ENCODE results near the gene SERPINE2. TPM values are rescaled to one million over a fixed set of nuclear protein-coding genes. Genes with fewer than 3 reads are reported as not detected.
"Not testable (repeated sequence)": the region's sequence is repeated elsewhere in the genome, so short reads cannot be mapped to it uniquely, and the experiment has no call there.

SERPINE2 gene
- total RNA-seq, 1 donor from 2014 or later: 32.5 TPM

DNA sequence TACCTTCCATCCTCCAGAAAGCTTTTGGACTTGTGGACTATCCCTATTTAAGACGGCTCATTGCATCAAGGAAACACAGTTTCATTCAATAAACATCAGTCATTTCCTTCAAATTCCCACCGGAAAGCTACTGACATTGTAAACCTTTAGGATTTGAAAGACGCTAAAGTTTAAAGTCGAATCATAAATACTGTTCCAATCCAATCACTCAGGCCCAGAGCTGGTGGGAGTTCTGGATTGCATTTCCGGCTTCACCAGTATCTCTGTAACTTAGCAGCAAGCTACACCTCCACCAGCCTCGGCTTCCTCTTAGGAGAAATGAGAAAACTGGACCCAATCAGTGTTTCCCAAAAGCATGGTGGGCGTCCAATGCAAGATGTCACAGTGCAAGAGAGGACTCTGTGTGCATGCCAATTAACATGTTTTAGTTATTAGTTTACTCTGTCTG lies 95.5 kb downstream of the SERPINE2 start:
- DNase-seq (ENCODE audit: low spot score): no peak

DNA sequence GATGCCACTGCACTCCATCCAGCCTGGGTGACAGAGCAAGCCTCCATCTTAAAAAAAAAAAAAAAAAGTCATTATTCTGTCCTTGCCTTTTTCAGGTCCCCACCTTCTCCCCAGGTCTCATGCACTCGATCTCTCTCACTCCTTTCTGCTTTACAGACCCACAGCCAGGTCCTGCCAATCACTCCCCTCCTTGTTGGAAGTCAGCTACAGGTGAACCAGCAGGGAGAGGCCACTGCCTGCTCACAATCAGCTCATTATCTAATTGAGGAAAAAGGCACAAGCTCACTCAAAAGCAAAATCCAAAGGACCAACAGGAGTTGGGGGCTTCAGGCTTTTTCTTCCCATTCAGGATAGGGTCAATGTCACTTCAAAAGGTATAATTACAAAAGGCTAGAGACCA lies 96.0 kb downstream of the SERPINE2 start:
- no peak for DNase-seq (ENCODE audit: low spot score)

DNA sequence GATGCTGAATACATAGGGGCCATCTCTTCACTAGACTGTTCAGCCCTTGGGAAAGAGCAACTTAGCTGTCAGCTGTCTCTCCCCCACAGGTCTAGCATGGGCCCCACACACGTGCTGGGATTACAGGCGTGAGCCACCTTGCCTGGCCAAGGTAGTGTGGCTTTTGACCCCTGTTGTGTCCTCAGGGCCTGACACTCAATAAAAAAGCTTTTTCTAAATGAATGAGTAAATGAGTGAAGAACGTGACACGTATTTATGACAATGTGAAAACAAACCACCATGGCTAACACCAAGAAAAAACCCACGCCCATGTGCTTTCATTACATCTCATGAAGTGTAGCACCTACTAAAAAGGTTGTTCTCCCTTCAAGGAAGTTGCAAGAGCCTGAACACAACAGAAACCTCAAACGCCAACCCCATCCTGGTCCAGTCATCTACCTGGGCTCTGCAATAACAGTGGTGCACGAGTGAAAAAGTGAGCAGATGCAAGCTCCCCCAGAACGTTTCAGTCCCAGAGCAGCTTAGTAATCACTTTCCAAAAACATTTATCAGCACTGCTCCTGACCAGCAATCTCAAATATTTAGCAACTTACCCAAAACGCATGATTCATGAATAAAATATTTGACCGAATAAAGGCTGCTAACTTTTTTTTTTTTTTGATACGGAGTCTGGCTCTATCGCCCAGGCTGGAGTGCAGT lies 97.4 kb downstream of the SERPINE2 start:
- no peak for DNase-seq (ENCODE audit: low spot score)

DNA sequence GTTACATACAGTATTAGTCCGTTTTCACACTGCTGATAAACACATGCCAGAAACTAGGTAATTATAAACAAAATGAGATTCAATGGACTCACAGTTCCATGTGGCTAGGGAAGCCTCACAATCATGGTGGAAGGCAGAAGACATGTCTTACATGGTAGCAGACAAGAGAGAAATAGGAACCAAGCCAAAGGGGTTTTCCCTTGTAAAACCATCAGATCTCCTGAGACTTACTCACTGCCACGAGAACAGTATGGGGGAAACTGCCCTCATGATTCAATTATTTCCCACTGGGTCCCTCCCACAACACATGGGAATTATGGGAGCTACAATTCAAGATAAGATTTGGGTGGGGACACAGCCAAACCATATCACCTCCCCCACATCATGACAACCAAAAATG lies 99.6 kb downstream of the SERPINE2 start:
- DNase-seq (ENCODE audit: low spot score): not testable (repeated sequence)

- no peak for DNase-seq (ENCODE audit: low spot score)
Observed at GRCh38 chr2:223937535-223937934, 101.6 kb downstream of the SERPINE2 start.

- no peak for DNase-seq (ENCODE audit: low spot score)
Observed at GRCh38 chr2:223936862-223937326, 102.2 kb downstream of the SERPINE2 start.

- no peak for DNase-seq (ENCODE audit: low spot score)
Observed at GRCh38 chr2:223935459-223936125, 103.5 kb downstream of the SERPINE2 start.

- DNase-seq (ENCODE audit: low spot score): no peak
Observed at GRCh38 chr2:223934870-223935269, 104.2 kb downstream of the SERPINE2 start.

DNA sequence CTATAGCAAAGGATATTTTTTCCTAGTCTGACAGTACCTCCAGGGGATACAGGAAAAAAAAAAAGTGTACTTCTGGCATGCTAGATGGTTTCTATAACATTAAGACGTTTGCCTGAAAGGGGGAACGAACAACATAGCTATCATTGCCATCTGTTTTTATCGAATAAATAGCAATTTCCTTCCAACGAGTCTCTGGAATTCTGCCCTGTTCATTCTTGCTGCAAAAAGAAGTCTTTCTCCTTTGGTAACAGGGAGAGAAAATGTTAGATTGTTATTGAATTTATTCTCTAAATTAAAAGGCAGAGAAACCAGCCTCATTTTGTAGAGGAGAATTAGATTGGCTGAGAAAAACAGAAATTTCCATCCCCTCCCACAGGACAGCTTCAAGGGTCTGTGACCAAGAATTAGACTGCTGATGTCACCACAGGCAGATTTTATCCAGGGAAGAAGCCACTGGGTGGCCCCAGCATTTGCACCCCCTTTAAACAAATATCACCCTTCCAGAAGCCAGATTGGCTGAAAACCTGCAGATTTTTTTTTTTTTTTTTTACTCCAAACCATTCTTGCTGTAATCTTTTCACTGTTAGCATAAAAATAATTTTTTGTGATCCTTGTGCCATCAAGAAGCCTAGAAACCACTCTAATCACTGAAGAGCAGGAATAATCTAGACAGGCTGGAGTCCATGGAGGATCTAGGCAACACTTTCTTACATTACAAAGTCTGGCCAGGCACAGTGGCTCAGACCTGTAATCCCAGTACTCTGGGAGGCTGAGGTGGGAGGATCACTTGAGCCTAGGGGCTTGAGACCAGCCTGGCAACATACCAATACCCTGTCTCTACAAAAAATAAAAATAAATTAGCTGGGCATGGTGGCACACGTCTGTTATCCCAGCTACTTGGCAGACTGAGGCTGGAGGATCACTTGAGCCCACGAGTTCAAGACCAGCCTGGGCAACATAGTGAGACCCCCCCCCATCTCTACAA lies 106.0 kb downstream of the SERPINE2 start:
- no peak for DNase-seq (ENCODE audit: low spot score)

DNA sequence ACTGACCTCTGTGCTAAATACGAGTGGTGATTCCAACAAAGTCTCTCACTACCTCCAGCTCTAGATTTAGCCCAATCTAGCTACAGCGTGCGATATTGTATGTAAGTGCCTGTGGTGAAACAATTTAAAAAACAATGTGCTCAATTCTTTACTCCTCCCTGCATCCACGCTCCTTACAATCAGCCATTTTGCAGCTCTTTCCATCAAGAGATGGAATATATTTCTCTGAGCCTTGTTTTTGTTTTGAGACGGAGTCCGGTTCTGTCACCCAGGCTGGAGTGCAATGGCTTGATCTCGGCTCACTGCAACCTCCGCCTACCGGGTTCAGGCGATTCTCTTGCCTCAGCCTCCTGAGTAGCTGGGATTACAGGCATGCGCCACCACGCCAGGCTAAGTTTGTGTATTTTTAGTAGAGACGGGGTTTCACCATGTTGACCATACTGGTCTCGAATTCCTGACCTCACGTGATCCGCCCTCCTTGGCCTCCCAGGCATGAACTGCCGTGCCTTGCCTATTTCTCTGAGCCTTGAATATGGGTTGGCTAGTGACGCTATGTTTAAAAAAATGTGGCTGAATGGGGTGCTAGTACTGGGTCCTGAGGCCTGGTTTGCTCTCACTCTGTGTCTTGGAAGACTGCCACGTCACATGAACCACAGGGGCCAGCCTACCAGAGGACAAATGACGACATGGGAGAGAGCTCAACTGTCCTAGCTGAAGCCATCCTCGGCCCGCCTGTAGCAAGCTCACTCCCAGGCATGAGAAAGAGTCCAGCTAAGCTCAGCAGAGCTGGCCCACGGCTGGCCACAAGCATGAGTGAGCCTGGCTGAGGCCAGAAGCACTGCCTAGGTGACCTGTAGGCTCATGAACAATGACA lies 108.7 kb downstream of the SERPINE2 start:
- peak; percentile 59 for DNase-seq (ENCODE audit: low spot score)

DNA sequence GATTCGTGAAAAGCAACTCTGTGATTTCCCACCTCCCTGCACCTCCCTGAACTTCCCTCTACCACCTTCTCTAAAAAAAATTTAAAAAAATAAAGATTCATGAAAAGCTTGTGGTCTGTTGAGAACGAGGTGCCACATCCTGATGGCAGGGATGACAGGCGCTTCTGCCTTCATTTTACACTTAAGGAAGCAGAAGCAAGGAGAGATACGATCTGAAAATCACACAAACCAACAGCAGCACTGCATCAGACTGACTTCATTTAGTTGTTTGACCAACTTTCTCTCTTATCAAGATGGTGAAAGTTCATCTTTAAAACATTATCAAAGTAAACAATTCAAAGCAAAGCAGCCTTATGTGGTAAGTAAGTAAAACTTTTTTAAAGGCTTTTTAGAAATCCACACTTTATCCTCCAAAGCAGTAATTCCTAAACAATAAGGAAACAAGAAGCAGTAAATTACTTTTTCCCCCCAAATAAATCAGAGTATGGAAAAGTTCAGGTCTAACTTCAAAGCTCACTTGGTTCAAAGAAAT lies 109.4 kb downstream of the SERPINE2 start:
- DNase-seq (ENCODE audit: low spot score): no peak

DNA sequence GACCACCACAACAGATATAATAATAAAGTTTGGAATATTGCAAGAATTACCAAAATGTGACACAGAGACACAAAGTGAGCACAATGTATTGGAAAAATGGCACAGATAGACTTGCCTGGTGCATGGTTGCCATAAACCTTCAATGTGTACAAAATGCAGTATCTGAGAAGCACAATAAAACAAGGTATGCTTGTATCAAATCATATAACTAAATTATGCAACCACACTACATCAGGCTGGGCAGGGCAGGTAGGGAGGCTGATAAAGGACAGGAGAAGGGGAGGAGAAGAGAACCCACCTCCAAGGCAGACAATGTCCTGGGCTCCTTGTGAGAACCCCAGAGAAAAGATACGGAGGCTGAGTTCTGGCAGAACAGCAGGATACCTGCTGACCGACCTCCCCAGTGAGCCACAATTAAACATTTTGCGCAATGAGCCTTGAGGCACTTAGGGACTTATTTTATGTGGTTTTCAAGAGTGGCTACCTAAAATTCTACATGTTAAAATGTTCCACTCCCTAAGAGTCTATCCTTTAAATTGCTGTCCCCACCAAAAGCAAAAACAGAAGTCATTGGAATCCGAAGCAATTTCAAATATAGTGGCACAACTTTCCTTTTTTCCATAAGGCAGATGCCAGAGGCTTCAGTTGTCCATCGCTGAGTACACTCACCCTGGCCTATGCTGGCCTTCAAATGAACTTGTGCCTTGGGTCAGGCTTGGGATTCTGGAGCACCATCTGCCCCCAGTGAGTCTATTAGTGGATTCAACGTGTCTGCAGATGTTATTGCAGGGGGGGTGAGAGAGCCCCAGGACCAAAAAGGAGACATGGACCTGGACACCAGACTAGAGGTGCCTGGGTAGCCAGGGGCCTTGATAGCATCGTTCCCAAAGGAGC lies 110.7 kb downstream of the SERPINE2 start:
- no peak for DNase-seq (ENCODE audit: low spot score)

GRCh38 chr2:223925106-223925505 lies 114.0 kb downstream of the SERPINE2 start:
- no peak for DNase-seq (ENCODE audit: low spot score)

Other genes with a start within 250 kb of the SERPINE2 start
- gene AP1S3, start 201.7 kb downstream of the SERPINE2 start, total RNA-seq: 43.3 TPM
- gene WDFY1, start 94.0 kb downstream of the SERPINE2 start, total RNA-seq: 51.9 TPM
- gene MRPL44, start 81.8 kb downstream of the SERPINE2 start, total RNA-seq: 26.5 TPM